SK-N-SH (cell line): Measurements from ENCODE around the gene LEFTY1. TPM values are rescaled to one million over a fixed set of nuclear protein-coding genes. Genes with fewer than 3 reads are reported as not detected.
"Not testable (repeated sequence)": the region's sequence is repeated elsewhere in the genome, so short reads cannot be mapped to it uniquely, and the experiment has no call there.

ENCODE experiments used
- CTCF ChIA-PET: fragments of 300-600, 350-600 bp; formaldehyde crosslinking; extraction: SDS; loops from one replicate; lab custom pipeline; 2021; lab: Yijun Ruan, JAX
- POLR2A ChIA-PET: fragments of 350-600 bp; sonication (Branson Sonifier 250); formaldehyde crosslinking; extraction: SDS; loops from one replicate; lab custom pipeline; 2020; ENCODE audit warnings: antibody characterized with exemption, inconsistent platforms; lab: Yijun Ruan, JAX
- DNase-seq: peaks from one replicate; pipeline ENCODE4 v3.0.0; 2012
- H2AFZ ChIP-seq: fragments of 200-600 bp; sonication (generic); 2 replicates; pipeline ENCODE4 v1.8.1; 2016; ENCODE audit warnings: antibody characterized with exemption, mild to moderate bottlenecking, low read depth
- H3F3A ChIP-seq: fragments of 200-600 bp; sonication (generic); replicated peaks from 2 replicates; pipeline ENCODE3; 2016; ENCODE audit warnings: antibody characterized with exemption, mild to moderate bottlenecking; ENCODE audit not compliant: insufficient read depth
- H3K27ac ChIP-seq, 2 experiments: fragments of 200-500 bp in 1 of 2; fragments of 200-600 bp in 1 of 2; sonication (Bioruptor generic) in 1 of 2; sonication (generic), shearing (Covaris generic) in 1 of 2; 2 replicates each; pipeline versions ENCODE4 v1.5.1 to v1.6.1; 2014 to 2016; ENCODE audit warnings: low read depth in 2 of 2, inconsistent platforms in 1 of 2, low read length in 1 of 2, mild to moderate bottlenecking in 1 of 2, mixed read lengths in 1 of 2
- H3K27me3 ChIP-seq: fragments of 200-600 bp; sonication (generic), shearing (Covaris generic); 2 replicates; pipeline ENCODE4 v1.6.1; 2016; ENCODE audit warnings: mixed run types; ENCODE audit not compliant: insufficient read depth
- H3K36me3 ChIP-seq, 2 experiments: fragments of 200-500 bp in 1 of 2; fragments of 200-600 bp in 1 of 2; sonication (Bioruptor generic) in 1 of 2; sonication (generic) in 1 of 2; replicated peaks in 1 of 2; 2 replicates each; pipeline versions ENCODE3 to v1.5.1; 2014 to 2016; ENCODE audit warnings: low read length in 1 of 2, mild to moderate bottlenecking in 1 of 2; ENCODE audit not compliant: insufficient read depth in 2 of 2, control insufficient read depth in 1 of 2
- H3K4me1 ChIP-seq, 2 experiments: fragments of 200-500 bp in 1 of 2; fragments of 200-600 bp in 1 of 2; sonication (Bioruptor generic) in 1 of 2; sonication (generic), shearing (Covaris generic) in 1 of 2; 2 replicates each; pipeline versions ENCODE4 v1.5.1 to v1.6.1; 2014 to 2016; ENCODE audit warnings: low read depth in 1 of 2, low read length in 1 of 2, mixed run types in 1 of 2; ENCODE audit not compliant: insufficient read depth in 2 of 2, control insufficient read depth in 1 of 2
- H3K4me2 ChIP-seq: fragments of 200-600 bp; sonication (generic), shearing (Covaris generic); 2 replicates; pipeline ENCODE4 v1.6.1; 2017; ENCODE audit warnings: mixed run types
- H3K4me3 ChIP-seq, 2 experiments: fragments of 200-500 bp in 1 of 2; fragments of 200-600 bp in 1 of 2; sonication (Bioruptor generic) in 1 of 2; sonication (generic), shearing (Covaris generic) in 1 of 2; 2 replicates each; pipeline versions ENCODE4 v1.5.1 to v1.8.1; 2014 to 2016; ENCODE audit warnings: low read depth in 2 of 2, inconsistent platforms in 1 of 2, low read length in 1 of 2, mild to moderate bottlenecking in 1 of 2, mixed read lengths in 1 of 2, moderate library complexity in 1 of 2
- H3K79me2 ChIP-seq: fragments of 200-600 bp; sonication (generic); 2 replicates; pipeline ENCODE4 v1.8.1; 2017; ENCODE audit warnings: mild to moderate bottlenecking; ENCODE audit not compliant: insufficient read depth
- H3K9ac ChIP-seq: fragments of 200-600 bp; sonication (generic); 2 replicates; pipeline ENCODE4 v1.6.1; 2017; ENCODE audit warnings: mixed run types
- H3K9me2 ChIP-seq: fragments of 200-600 bp; sonication (generic); 2 replicates; pipeline ENCODE4 v1.6.1; 2017; ENCODE audit warnings: mixed run types
- H3K9me3 ChIP-seq: fragments of 200-600 bp; sonication (generic); 2 replicates; pipeline ENCODE4 v1.6.1; 2017; ENCODE audit warnings: mixed run types, mild to moderate bottlenecking, moderate library complexity
- H4K20me1 ChIP-seq: fragments of 200-600 bp; sonication (generic); 2 replicates; pipeline ENCODE4 v1.6.1; 2017; ENCODE audit warnings: mild to moderate bottlenecking, mixed run types; ENCODE audit not compliant: insufficient read depth
- CHD2 ChIP-seq: fragments of 150-350 bp; IDR thresholded peaks from 2 replicates; pipeline ENCODE4 v1.6.1; 2018; ENCODE audit warnings: low read length; ENCODE audit not compliant: partially characterized antibody
- ELF1 ChIP-seq: IDR thresholded peaks from 2 replicates; pipeline ENCODE4 v1.4.0; 2012
- EP300 ChIP-seq, 2 experiments: IDR thresholded peaks; 2 replicates each; pipeline versions ENCODE4 v1.4.0 to v1.6.1; 2012; ENCODE audit warnings: borderline replicate concordance in 1 of 2, low read depth in 1 of 2, low read length in 1 of 2
- GABPA ChIP-seq: IDR thresholded peaks from 2 replicates; pipeline ENCODE4 v1.4.0; 2012; ENCODE audit warnings: low read depth, mild to moderate bottlenecking
- GATA2 ChIP-seq: sonication (generic); formaldehyde crosslinking; IDR thresholded peaks from 2 replicates; pipeline ENCODE4 v1.5.0; 2020; ENCODE audit warnings: mild to moderate bottlenecking, missing genetic modification reagents
- JUND ChIP-seq: IDR thresholded peaks from 2 replicates; pipeline ENCODE4 v1.4.0; 2012
- NFIC ChIP-seq: IDR thresholded peaks from 2 replicates; pipeline ENCODE4 v1.4.0; 2012; ENCODE audit warnings: borderline replicate concordance
- RFX5 ChIP-seq: IDR thresholded peaks from 2 replicates; pipeline ENCODE4 v1.6.1; 2012; ENCODE audit warnings: mild to moderate bottlenecking, improper control_type of control experiment, low read length
- SMC3 ChIP-seq: IDR thresholded peaks from 2 replicates; pipeline ENCODE4 v1.6.1; 2012; ENCODE audit warnings: low read depth, low read length, improper control_type of control experiment
- WGBS: methylation state at CpG from one replicate; pipeline ENCODE4 v1.1.6; 2017; ENCODE audit warnings: low lambda C conversion rate; 5-methylcytosine and 5-hydroxymethylcytosine counted together
- polyA plus RNA-seq, 3 experiments: library from polyadenylated mRNA; depleted of rRNA; stranded (reverse); fragments of >200 nt; gene quantifications; 2 replicates each; pipeline ENCODE4 v1.2.3, GENCODE V29; 2012
- TF ChIP-seq, protein P1 (sequence below): fragments of 150-350 bp; IDR thresholded peaks from 2 replicates; pipeline ENCODE4 v1.6.1; 2016; ENCODE audit warnings: mild to moderate bottlenecking, low read depth, low read length

Gene LEFTY1
- polyA plus RNA-seq, 1 of the 3 experiments (the other 2 are of a cell fraction) = 0.07 TPM

DNA sequence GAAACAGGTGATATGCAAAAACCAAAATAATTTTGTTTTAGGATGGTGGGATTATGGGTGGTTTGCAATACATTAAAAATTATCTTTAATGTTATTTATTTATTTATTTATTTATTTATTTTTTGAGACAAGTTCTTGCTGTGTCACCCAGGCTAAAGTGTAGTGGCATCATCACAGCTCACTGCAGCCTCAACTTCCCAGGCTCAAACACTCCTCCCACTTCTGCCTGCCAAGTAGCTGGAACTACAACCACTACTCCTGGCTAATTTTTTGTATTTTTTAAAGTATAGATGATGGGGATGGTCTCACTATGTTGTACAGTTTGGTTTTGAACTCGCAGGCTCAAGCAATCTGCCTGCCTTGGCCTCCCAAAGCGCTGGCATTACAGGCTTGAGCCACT is 41.6 kb upstream of the LEFTY1 start:
- Histone ChIP-seq H3K4me2 (no peak overlapping the region), H3K9me2 (no peaks in the 10 kb centered on the region), H3K36me3 (no peaks in the 10 kb centered on the region), H3K27ac (no peak overlapping the region), H3K9me3 (no peaks in the 10 kb centered on the region), H2AFZ (no peak overlapping the region), H3K27me3 (no peaks in the 10 kb centered on the region), H3K4me3 (no peak overlapping the region), H3F3A (peaks cover 8% of the 10 kb centered on the region), H3K9ac (no peak overlapping the region), H4K20me1 (no peaks in the 10 kb centered on the region), H3K4me1 (peaks cover 0 to 3% of the 10 kb centered on the region in 2 experiments; a peak in 1 of 4 replicates), H3K79me2 (no peaks in the 10 kb centered on the region)
- DNase-seq = no peak
- 80% methylated on average over 2 of the region's 2 CpGs for WGBS
- TF ChIP-seq CHD2 (no peak), GABPA (no peak), GATA2 (CRISPR knock-in tag) (no peak), JUND (no peak), EP300 (IDR thresholded peaks at IDR 0.05; ENCODE audit: borderline replicate concordance in 1 of 2, low read depth in 1 of 2, low read length in 1 of 2) (no peak), ELF1 (no peak), NFIC (no peak), SMC3 (no peak), RFX5 (no peak)
- TF ChIP-seq, protein P1, sequence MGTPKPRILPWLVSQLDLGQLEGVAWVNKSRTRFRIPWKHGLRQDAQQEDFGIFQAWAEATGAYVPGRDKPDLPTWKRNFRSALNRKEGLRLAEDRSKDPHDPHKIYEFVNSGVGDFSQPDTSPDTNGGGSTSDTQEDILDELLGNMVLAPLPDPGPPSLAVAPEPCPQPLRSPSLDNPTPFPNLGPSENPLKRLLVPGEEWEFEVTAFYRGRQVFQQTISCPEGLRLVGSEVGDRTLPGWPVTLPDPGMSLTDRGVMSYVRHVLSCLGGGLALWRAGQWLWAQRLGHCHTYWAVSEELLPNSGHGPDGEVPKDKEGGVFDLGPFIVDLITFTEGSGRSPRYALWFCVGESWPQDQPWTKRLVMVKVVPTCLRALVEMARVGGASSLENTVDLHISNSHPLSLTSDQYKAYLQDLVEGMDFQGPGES = no peak
- POLR2A ChIA-PET = no interaction called here
- CTCF ChIA-PET = interaction anchor here (1.1 kb wide), 2 partner anchors 11 to 57 kb away, joined by 3 to 4 read pairs; partner anchors contain the start of gene LEFTY2

DNA sequence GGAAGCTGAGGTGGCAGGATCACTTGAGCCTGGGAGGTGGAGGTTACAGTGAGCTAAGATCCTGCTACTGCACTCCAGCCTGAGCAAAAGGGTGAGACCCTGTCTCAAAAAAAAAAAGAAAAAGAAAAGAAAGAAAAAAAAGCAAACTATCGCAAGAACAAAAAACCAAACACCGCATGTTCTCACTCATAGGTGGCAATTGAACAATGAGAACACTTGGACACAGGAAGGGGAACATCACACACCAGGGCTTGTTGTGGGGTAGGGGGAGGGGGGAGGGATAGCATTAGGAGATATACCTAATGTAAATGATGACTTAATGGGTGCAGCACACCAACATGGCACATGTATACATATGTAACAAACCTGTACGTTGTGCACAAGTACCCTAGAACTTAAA is 40.5 kb upstream of the LEFTY1 start:
- H3K27ac ChIP-seq, H3K27me3 ChIP-seq, H3K79me2 ChIP-seq, H3K4me2 ChIP-seq, H3K36me3 ChIP-seq, H4K20me1 ChIP-seq, H3K9me3 ChIP-seq, H3K9me2 ChIP-seq, H3F3A ChIP-seq, H3K9ac ChIP-seq, POLR2A ChIA-PET, H2AFZ ChIP-seq, CTCF ChIA-PET, H3K4me3 ChIP-seq, H3K4me1 ChIP-seq, DNase-seq: not testable (repeated sequence)
- WGBS = 100% methylated on average over 3 of the region's 3 CpGs
